ENCODE data around the gene SLC2A11. TPM values are rescaled to one million over a fixed set of nuclear protein-coding genes. Genes with fewer than 3 reads are reported as not detected.

SLC2A11 gene
- total and polyA plus RNA-seq, 4 donors, result 17.4 to 44.3 (median 22.4) TPM

DNA sequence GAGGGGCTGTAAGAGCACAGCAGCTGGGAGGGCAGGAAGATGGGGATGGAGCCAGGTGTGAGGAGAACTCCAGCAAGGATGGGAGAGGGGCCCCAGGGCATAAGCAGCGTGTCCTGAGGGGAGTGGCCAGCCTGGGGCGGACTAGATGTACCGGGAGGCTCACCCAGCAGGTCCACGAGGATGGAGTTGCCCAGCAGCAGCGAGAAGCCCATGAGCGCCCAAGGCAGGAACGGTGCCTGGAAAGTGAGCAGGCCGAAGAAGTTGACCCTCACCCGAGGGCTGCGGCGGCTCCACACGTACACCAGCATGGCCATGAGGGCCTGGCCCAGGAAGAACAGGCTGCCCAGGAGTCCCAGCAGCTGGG, 20.2 kb upstream of the SLC2A11 start:
- no peaks in the 10 kb centered on the region for H3K27me3 ChIP-seq (ENCODE audit: control insufficient read depth, insufficient read depth, low read length)
- peaks cover 65% of the 10 kb centered on the region for H3K4me1 ChIP-seq (ENCODE audit: control insufficient read depth, insufficient read depth, low read length)
- no peak for DNase-seq (ENCODE audit: low read depth in 4 of 6, low spot score in 6 of 6)
- H3K36me3 ChIP-seq (ENCODE audit: control insufficient read depth, insufficient read depth, low read length), result peaks cover 59% of the 10 kb centered on the region
- no peaks in the 10 kb centered on the region for H3K9me3 ChIP-seq (ENCODE audit: control insufficient read depth, insufficient read depth, low read length)
- H3K27ac ChIP-seq (ENCODE audit: low read depth, low read length), result no peak overlapping the region
- 76% methylated on average over 12 of the region's 12 CpGs for WGBS (ENCODE audit: insufficient coverage)
- no peak overlapping the region for H3K4me3 ChIP-seq (ENCODE audit: low read depth, low read length)

DNA sequence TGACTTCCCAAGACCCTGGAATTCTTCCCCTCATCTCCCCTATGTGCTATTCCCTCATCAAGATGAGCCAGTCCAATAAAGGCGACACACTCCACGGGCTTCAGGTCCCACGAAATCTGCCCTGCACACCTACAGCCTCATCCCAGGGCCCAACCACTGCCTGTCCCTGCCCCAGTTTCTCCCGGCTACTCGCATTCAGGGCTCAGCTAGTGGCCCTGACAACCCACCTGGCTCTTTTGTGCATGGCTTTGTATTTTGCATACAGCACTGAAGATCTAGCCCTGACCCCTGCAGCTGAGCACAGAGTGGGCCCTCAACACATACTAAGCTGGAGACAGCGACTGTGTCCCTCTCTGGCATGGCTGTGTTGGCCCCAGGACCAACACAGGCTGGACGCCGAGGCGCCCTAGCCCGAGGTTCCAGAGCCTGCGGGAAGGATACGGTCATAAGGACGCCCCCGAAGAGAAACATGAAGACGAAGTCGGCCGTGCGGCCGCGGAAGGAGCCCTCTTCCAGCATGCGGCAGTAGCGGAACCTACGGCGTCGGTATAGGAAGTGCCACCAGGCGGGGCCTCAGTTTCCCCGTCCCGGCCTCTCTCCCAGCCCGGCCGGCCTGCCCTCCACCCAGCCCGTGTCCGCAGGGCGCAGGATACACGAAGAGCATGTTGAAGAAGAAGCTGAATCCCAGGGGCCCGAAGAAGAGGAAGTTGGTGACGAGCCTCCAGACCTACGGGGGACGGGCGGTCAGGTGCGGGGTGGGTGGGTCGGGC, 19.6 kb upstream of the SLC2A11 start:
- H3K27ac ChIP-seq (ENCODE audit: low read depth, low read length), result no peak overlapping the region
- peak overlapping the region; percentile 44 for H3K4me3 ChIP-seq (ENCODE audit: low read depth, low read length)
- no peak for DNase-seq (ENCODE audit: low read depth in 4 of 6, low spot score in 6 of 6)
- WGBS (ENCODE audit: insufficient coverage), result 13% methylated on average over 41 of the region's 41 CpGs
- no peaks in the 10 kb centered on the region for H3K27me3 ChIP-seq (ENCODE audit: control insufficient read depth, insufficient read depth, low read length)
- no peaks in the 10 kb centered on the region for H3K9me3 ChIP-seq (ENCODE audit: control insufficient read depth, insufficient read depth, low read length)
- peaks cover 52% of the 10 kb centered on the region for H3K36me3 ChIP-seq (ENCODE audit: control insufficient read depth, insufficient read depth, low read length)
- peaks cover 62% of the 10 kb centered on the region for H3K4me1 ChIP-seq (ENCODE audit: control insufficient read depth, insufficient read depth, low read length)

DNA sequence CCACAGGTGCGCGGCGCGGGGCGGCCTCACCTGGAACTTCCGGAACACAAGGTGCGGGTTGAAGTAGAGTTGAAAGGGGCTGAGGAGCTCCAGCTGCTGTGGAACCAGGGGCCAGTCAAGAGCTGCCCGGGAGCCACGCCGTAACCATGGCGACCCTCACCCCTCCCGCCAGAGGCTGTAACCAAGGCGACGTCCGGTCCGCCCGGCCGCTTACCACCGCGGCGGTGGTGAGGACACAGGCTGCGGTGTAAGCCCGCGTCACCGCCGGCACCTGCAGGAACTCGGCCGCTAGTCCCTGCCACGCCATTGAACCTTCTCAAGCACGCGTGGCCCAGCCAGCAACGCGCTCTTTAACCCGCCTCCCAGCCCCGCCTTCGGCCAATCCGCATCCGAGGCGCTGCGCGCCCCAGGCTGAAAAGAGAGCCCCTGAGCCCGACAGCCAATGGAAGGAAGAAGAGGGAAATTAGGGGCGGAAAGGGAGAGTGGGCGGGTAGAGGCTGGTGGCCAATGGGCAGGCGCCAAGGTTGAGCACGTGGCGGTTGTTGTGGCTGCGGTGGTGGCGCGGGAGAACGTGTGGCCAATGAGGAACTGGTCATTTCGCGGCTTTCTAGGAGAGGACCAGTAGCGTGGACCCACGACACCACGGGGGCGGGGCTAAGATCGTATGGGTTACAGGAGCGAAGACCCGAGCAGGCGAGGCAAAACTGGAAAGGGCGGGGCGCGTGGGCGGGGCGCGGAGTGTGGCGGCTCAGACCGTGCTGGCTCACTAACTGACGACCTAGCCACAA, 18.8 kb upstream of the SLC2A11 start, which contains the start of gene DERL3:
DERL3 (minus strand) TSS at position 326 of the 788 bp plus-strand sequence; CDS start at position 307, 19 bp downstream.
- peak within 1 kb of the TSS; percentile 44 for H3K4me3 ChIP-seq (ENCODE audit: low read depth, low read length)
- H3K27me3 ChIP-seq (ENCODE audit: control insufficient read depth, insufficient read depth, low read length), result no peaks in the 10 kb centered on the region
- H3K27ac ChIP-seq (ENCODE audit: low read depth, low read length), result no peak within 1 kb of the TSS
- peaks cover 54% of the 10 kb centered on the region for H3K4me1 ChIP-seq (ENCODE audit: control insufficient read depth, insufficient read depth, low read length)
- H3K9me3 ChIP-seq (ENCODE audit: control insufficient read depth, insufficient read depth, low read length), result no peaks in the 10 kb centered on the region
- H3K36me3 ChIP-seq (ENCODE audit: control insufficient read depth, insufficient read depth, low read length), result peaks cover 45% of the 10 kb centered on the region
- under 1% methylated on average over 70 of the region's 70 CpGs for whole genome bisulfite sequencing (ENCODE audit: insufficient coverage)
- DNase-seq (ENCODE audit: low read depth in 4 of 6, low spot score in 6 of 6), result peak; percentile 82 to 99 (median 93)

DNA sequence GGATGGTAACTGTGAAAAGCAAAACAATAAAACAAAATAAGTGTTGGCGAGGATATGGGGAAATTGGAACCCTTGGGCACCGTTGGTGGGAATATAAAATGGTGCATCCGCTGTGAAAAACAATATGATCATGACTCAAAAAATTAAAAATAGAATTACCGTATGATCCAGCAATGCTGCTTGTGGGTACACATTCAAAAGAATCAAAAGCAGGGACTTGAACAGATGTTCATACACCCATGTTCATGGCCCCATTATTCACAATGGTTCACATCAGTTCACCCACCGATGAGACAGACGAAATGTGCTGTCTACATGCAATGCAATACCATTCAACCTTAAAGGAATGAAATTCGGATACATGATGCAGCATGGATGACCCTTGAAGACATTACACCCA, 17.6 kb upstream of the SLC2A11 start:
- no peaks in the 10 kb centered on the region for H3K9me3 ChIP-seq (ENCODE audit: control insufficient read depth, insufficient read depth, low read length)
- no peak overlapping the region for H3K4me3 ChIP-seq (ENCODE audit: low read depth, low read length)
- peaks cover 52% of the 10 kb centered on the region for H3K4me1 ChIP-seq (ENCODE audit: control insufficient read depth, insufficient read depth, low read length)
- WGBS (ENCODE audit: insufficient coverage), result 98% methylated on average over 7 of the region's 7 CpGs
- no peak for DNase-seq (ENCODE audit: low read depth in 4 of 6, low spot score in 6 of 6)
- H3K36me3 ChIP-seq (ENCODE audit: control insufficient read depth, insufficient read depth, low read length), result peaks cover 33% of the 10 kb centered on the region
- H3K27me3 ChIP-seq (ENCODE audit: control insufficient read depth, insufficient read depth, low read length), result no peaks in the 10 kb centered on the region
- no peak overlapping the region for H3K27ac ChIP-seq (ENCODE audit: low read depth, low read length)

DNA sequence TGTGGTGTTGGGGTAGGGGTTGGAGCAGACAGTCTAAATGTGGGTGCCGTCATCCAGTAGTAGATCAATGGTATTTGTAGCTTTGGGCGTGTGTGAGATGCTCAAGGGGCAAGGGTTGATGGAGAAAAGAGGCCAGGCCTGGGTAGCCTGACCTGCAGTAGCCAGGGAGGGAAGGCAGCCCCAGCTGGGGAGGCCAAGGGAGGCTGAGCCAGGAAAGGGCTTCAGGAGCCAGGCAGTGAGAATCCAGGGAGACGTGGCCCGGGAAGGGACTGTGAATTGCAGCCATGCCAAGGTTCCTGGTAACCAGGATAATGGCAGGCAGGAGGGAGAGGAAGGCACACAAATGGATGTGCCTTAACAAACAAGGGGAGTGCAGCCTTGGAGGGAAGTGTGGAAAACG, 16.4 kb upstream of the SLC2A11 start:
- Histone ChIP-seq H3K27me3 (ENCODE audit: control insufficient read depth, insufficient read depth, low read length) (no peaks in the 10 kb centered on the region), H3K9me3 (ENCODE audit: control insufficient read depth, insufficient read depth, low read length) (no peaks in the 10 kb centered on the region), H3K4me3 (ENCODE audit: low read depth, low read length) (no peak overlapping the region), H3K36me3 (ENCODE audit: control insufficient read depth, insufficient read depth, low read length) (peaks cover 20% of the 10 kb centered on the region), H3K4me1 (ENCODE audit: control insufficient read depth, insufficient read depth, low read length) (peaks cover 58% of the 10 kb centered on the region), H3K27ac (ENCODE audit: low read depth, low read length) (no peak overlapping the region)
- no peak for DNase-seq (ENCODE audit: low read depth in 4 of 6, low spot score in 6 of 6)
- WGBS (ENCODE audit: insufficient coverage), result 63% methylated on average over 5 of the region's 5 CpGs

DNA sequence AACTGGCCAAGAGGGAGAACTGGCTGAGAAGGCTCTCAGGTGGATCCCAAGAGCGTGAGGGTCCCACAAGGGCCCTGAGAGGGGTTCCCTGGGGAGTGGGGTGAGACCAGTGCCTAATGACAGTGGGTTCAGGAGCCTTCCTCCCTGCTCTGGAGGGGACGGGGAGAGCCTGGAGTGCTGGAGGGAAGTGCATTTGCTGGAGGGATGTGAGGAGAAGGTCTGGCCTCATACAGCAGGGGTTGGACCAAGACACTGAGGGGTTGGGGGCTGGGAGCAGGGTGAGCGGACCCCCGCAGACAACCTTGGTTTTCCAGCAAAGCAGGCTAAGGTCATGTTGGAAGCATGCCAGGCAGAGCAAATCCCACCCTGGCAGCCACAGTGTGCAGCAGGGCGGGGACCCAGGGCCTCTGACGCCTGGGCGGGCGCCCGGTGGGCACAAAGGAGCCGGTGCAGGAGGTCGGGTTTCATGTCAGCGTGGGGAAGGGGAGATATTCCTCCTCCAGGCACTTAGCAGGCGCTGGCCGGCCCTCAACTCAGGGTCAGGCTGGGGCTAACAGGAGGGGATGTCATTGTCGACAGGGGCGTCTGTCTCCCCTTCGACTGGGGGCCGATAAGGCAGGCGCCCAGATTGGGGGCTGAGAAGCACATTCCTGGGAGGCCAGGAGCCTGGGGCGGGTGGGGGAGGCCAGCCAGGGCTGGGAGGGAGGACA, 15.8 kb upstream of the SLC2A11 start:
- Histone ChIP-seq H3K36me3 (ENCODE audit: control insufficient read depth, insufficient read depth, low read length) (peaks cover 14% of the 10 kb centered on the region), H3K9me3 (ENCODE audit: control insufficient read depth, insufficient read depth, low read length) (no peaks in the 10 kb centered on the region), H3K4me1 (ENCODE audit: control insufficient read depth, insufficient read depth, low read length) (peaks cover 64% of the 10 kb centered on the region), H3K27ac (ENCODE audit: low read depth, low read length) (no peak overlapping the region), H3K4me3 (ENCODE audit: low read depth, low read length) (no peak overlapping the region), H3K27me3 (ENCODE audit: control insufficient read depth, insufficient read depth, low read length) (no peaks in the 10 kb centered on the region)
- no peak for DNase-seq (ENCODE audit: low read depth in 4 of 6, low spot score in 6 of 6)
- WGBS (ENCODE audit: insufficient coverage), result 39% methylated on average over 13 of the region's 20 CpGs

DNA sequence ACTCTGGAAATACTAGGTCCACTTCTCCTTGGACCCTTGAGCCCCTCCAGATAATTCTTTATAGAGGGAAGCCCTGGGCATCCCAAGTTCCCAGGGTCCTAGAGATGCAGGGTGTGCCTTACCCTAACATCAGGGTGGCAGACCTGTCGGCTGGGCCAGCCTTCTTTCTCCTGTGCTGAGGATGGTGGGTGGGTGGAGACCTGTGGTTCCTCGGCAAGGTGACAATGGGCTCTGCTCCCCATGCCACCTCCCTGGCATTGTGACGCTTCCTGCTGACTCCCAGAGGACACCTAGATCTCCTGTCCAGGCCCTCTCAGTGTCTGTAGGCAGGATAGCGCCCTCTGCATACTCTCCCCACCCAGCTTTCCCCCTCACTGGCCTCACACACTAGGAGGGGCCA, 15.1 kb upstream of the SLC2A11 start:
- Histone ChIP-seq H3K27ac (ENCODE audit: low read depth, low read length) (no peak overlapping the region), H3K4me1 (ENCODE audit: control insufficient read depth, insufficient read depth, low read length) (peaks cover 63% of the 10 kb centered on the region), H3K27me3 (ENCODE audit: control insufficient read depth, insufficient read depth, low read length) (no peaks in the 10 kb centered on the region), H3K36me3 (ENCODE audit: control insufficient read depth, insufficient read depth, low read length) (peaks cover 7% of the 10 kb centered on the region), H3K4me3 (ENCODE audit: low read depth, low read length) (no peak overlapping the region), H3K9me3 (ENCODE audit: control insufficient read depth, insufficient read depth, low read length) (no peaks in the 10 kb centered on the region)
- DNase-seq (ENCODE audit: low read depth in 4 of 6, low spot score in 6 of 6), result no peak
- WGBS (ENCODE audit: insufficient coverage), result 68% methylated on average over 4 of the region's 4 CpGs

DNA sequence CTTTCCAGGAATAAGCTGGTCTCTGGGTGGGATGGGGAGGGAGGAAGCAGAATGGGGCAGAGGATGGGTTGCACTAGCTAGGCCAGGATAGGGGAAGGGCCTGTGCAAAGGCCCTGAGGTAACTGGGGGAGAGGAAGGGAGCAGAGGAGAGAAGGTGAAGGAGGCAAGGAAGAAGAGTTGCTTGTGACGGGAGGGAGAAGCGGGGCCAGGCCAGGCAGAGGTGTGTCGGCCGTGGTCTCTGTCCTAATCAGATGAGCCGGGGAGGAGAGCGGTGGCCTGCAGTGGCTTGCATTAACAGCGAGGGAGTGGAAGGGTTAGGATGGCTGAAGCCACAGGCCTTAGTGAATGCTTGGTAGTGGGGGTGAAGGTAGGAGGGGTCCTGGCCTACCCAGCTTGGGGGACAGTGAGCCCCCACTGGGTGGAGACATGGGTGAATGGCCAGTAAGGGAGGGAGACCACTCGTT, 12.9 kb upstream of the SLC2A11 start:
- Histone ChIP-seq H3K4me3 (ENCODE audit: low read depth, low read length) (no peak overlapping the region), H3K9me3 (ENCODE audit: control insufficient read depth, insufficient read depth, low read length) (no peaks in the 10 kb centered on the region), H3K27me3 (ENCODE audit: control insufficient read depth, insufficient read depth, low read length) (no peaks in the 10 kb centered on the region), H3K4me1 (ENCODE audit: control insufficient read depth, insufficient read depth, low read length) (peaks cover 57% of the 10 kb centered on the region), H3K27ac (ENCODE audit: low read depth, low read length) (peak overlapping the region; percentile 25), H3K36me3 (ENCODE audit: control insufficient read depth, insufficient read depth, low read length) (no peaks in the 10 kb centered on the region)
- 69% methylated on average over 8 of the region's 8 CpGs for WGBS (ENCODE audit: insufficient coverage)
- DNase-seq (ENCODE audit: low read depth in 4 of 6, low spot score in 6 of 6), result no peak

DNA sequence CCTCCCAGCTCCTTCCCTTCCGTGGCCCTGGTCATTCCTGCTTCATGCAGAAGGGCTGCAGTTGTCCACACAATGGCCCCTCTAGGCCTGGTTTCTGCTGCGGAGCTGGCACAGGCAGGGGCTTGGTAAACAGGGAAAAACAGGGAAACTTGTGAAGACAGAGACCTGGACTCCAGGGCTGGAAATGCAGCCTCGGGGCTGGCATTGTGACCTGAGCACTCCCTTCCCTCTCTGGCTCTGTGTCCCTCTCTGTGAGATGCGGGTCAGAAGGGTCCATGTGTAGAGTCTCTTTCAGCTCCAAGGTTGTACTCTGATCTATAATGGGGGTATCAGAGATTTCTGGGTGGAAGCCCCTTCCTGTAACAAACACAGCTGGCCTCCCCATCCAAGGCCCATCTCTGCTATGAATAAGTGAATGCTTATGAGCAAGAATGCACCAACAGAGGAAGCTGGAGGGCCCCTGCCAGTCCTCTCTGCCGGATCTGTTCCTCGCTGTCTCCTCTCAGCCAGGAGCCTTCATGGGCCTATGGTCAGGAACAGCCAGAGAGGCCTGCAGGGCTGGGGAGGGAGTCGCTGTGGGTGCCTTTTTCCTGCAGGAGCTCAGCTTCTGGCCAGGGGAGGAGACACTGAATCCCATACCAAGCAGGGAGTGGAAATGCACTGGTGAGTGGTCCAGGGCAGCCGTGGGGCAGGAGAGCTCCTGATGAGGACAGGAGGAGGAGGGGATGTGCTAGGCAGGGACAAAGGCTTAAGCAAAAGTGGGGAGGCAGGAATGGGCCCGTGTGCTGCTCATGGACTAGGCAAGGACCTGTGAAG, 12.2 kb upstream of the SLC2A11 start:
- 77% methylated on average over 8 of the region's 9 CpGs for WGBS (ENCODE audit: insufficient coverage)
- no peaks in the 10 kb centered on the region for H3K27me3 ChIP-seq (ENCODE audit: control insufficient read depth, insufficient read depth, low read length)
- H3K4me3 ChIP-seq (ENCODE audit: low read depth, low read length), result no peak overlapping the region
- H3K27ac ChIP-seq (ENCODE audit: low read depth, low read length), result no peak overlapping the region
- H3K4me1 ChIP-seq (ENCODE audit: control insufficient read depth, insufficient read depth, low read length), result peaks cover 59% of the 10 kb centered on the region
- H3K36me3 ChIP-seq (ENCODE audit: control insufficient read depth, insufficient read depth, low read length), result no peaks in the 10 kb centered on the region
- no peaks in the 10 kb centered on the region for H3K9me3 ChIP-seq (ENCODE audit: control insufficient read depth, insufficient read depth, low read length)
- no peak for DNase-seq (ENCODE audit: low read depth in 4 of 6, low spot score in 6 of 6)
